ENCODE data around the gene TYW5. TPM values are rescaled to one million over a fixed set of nuclear protein-coding genes. Genes with fewer than 3 reads are reported as not detected.

The TYW5 gene
- 6.4 to 8.3 TPM (median 6.7 TPM) in 5 replicates for total RNA-seq (2022; extraction: Qiagen RNA extraction)

GRCh38 chr2:199955339-199956061 lies at the start of gene TYW5, which contains the start of gene MAIP1:
TSS of gene TYW5 (minus strand) at chr2:199955491. CDS start at chr2:199955470, 21 bp downstream.
TSS of gene MAIP1 (plus strand) at chr2:199955582. CDS start at chr2:199955799, 217 bp downstream.

GRCh38 chr2:199911052-199911876 lies 44.0 kb downstream of the TYW5 start, which contains the start of gene C2orf69:
TSS of gene C2orf69 (plus strand) at chr2:199911293. CDS start at chr2:199911439, 146 bp downstream.

Other genes with a start within 250 kb of the TYW5 start
- gene FTCDNL1, start 104.3 kb downstream of the TYW5 start, total RNA-seq (2022; extraction: Qiagen RNA extraction), result 2.8 to 3.5 TPM (median 2.9 TPM) in 5 replicates
- gene C2orf69, start 44.2 kb downstream of the TYW5 start, total RNA-seq (2022; extraction: Qiagen RNA extraction), result 6.4 to 8.0 TPM (median 7.8 TPM) in 5 replicates
- gene MAIP1, start 91 bp upstream of the TYW5 start, total RNA-seq (2022; extraction: Qiagen RNA extraction), result 33.6 to 38.2 TPM (median 37.7 TPM) in 5 replicates

All from A549 treated with Mapracorat at 1 μM for 4 hours (cell line).